ENCODE results near the gene ANO5.
"Not testable (repeated sequence)": the region's sequence is repeated elsewhere in the genome, so short reads cannot be mapped to it uniquely, and the experiment has no call there.

ANO5 gene

GRCh38 chr11:22197139-22198005 lies 4.5 kb downstream of the ANO5 start:
- no peak for DNase-seq (ENCODE audit: low read depth, low spot score)
- no peak overlapping the region for H3K27ac ChIP-seq

- DNase-seq (ENCODE audit: low read depth, low spot score), result no peak
- no peak overlapping the region for H3K27ac ChIP-seq
Measured at GRCh38 chr11:22199243-22199642, 6.4 kb downstream of the ANO5 start.

GRCh38 chr11:22203281-22203680 lies 10.4 kb downstream of the ANO5 start:
- H3K27ac ChIP-seq, result no peak overlapping the region
- DNase-seq (ENCODE audit: low read depth, low spot score), result no peak

GRCh38 chr11:22207162-22207561 lies 14.3 kb downstream of the ANO5 start:
- no peak for DNase-seq (ENCODE audit: low read depth, low spot score)
- H3K27ac ChIP-seq, result no peak overlapping the region

GRCh38 chr11:22208151-22208858 lies 15.4 kb downstream of the ANO5 start:
- no peak for DNase-seq (ENCODE audit: low read depth, low spot score)
- no peak overlapping the region for H3K27ac ChIP-seq

- no peak overlapping the region for H3K27ac ChIP-seq
Measured at GRCh38 chr11:22216940-22217339, 24.1 kb downstream of the ANO5 start.

GRCh38 chr11:22221143-22221542 lies 28.3 kb downstream of the ANO5 start:
- no peak overlapping the region for H3K27ac ChIP-seq
- no peak for DNase-seq (ENCODE audit: low read depth, low spot score)

More at GRCh38 chr11:22216940-22217339, 24.1 kb downstream of the ANO5 start:
- no peak for DNase-seq (ENCODE audit: low read depth, low spot score)

- no peak for DNase-seq (ENCODE audit: low read depth, low spot score)
- no peak overlapping the region for H3K27ac ChIP-seq
Measured at GRCh38 chr11:22225190-22225589, 32.3 kb downstream of the ANO5 start.

- no peak overlapping the region for H3K27ac ChIP-seq
Measured at GRCh38 chr11:22234743-22235142, 41.9 kb downstream of the ANO5 start.

GRCh38 chr11:22244986-22245592 lies 52.2 kb downstream of the ANO5 start:
- no peak for DNase-seq (ENCODE audit: low read depth, low spot score)
- no peak overlapping the region for H3K27ac ChIP-seq

More at GRCh38 chr11:22234743-22235142, 41.9 kb downstream of the ANO5 start:
- DNase-seq (ENCODE audit: low read depth, low spot score), result no peak

- no peak overlapping the region for H3K27ac ChIP-seq
Measured at GRCh38 chr11:22246992-22247391, 54.1 kb downstream of the ANO5 start.

GRCh38 chr11:22249871-22250270 lies 57.0 kb downstream of the ANO5 start:
- no peak overlapping the region for H3K27ac ChIP-seq
- DNase-seq (ENCODE audit: low read depth, low spot score), result no peak

More at GRCh38 chr11:22246992-22247391, 54.1 kb downstream of the ANO5 start:
- DNase-seq (ENCODE audit: low read depth, low spot score), result no peak

- DNase-seq (ENCODE audit: low read depth, low spot score), result no peak
- H3K27ac ChIP-seq, result no peak overlapping the region
Measured at GRCh38 chr11:22256876-22257275, 64.0 kb downstream of the ANO5 start.

- DNase-seq (ENCODE audit: low read depth, low spot score), result no peak
- H3K27ac ChIP-seq, result no peak overlapping the region
Measured at GRCh38 chr11:22263613-22264012, 70.7 kb downstream of the ANO5 start.

GRCh38 chr11:22268983-22269624 lies 76.2 kb downstream of the ANO5 start:
- DNase-seq (ENCODE audit: low read depth, low spot score); H3K27ac ChIP-seq: not testable (repeated sequence)

- H3K27ac ChIP-seq, result no peak overlapping the region
- DNase-seq (ENCODE audit: low read depth, low spot score), result no peak
Measured at GRCh38 chr11:22273781-22274180, 80.9 kb downstream of the ANO5 start.

- DNase-seq (ENCODE audit: low read depth, low spot score), result no peak
- H3K27ac ChIP-seq, result no peak overlapping the region
Measured at GRCh38 chr11:22275600-22275999, 82.7 kb downstream of the ANO5 start.

- no peak for DNase-seq (ENCODE audit: low read depth, low spot score)
- no peak overlapping the region for H3K27ac ChIP-seq
Measured at GRCh38 chr11:22276535-22276934, 83.7 kb downstream of the ANO5 start.

- not testable (repeated sequence) for DNase-seq (ENCODE audit: low read depth, low spot score); H3K27ac ChIP-seq
Measured at GRCh38 chr11:22284991-22285390, 92.1 kb downstream of the ANO5 start.

GRCh38 chr11:22302368-22302767 lies 109.5 kb downstream of the ANO5 start:
- H3K27ac ChIP-seq, result no peak overlapping the region
- no peak for DNase-seq (ENCODE audit: low read depth, low spot score)

Data from epithelial cell of prostate (primary cell).